Esophagus squamous epithelium (tissue), 5 donors: Measurements from ENCODE around the gene ZMYM2. TPM values are rescaled to one million over a fixed set of nuclear protein-coding genes. Genes with fewer than 3 reads are reported as not detected.
A peak's percentile ranks its signal among the peaks of the same experiment; 100 is the strongest.

ENCODE experiments used
- DNase-seq: peaks from one replicate; lab custom pipeline; 2025; lab: John Stamatoyannopoulos, UW
- H3K27ac ChIP-seq, 4 donors: fragments of 200-600 bp; sonication (generic); one replicate each; pipeline ENCODE4 v1.5.1; 2016 to 2019; ENCODE audit warnings: mild to moderate bottlenecking in 1 of 4
- H3K27me3 ChIP-seq, 4 donors: fragments of 200-600 bp; sonication (generic); 1 replicate in 3 of 4; 2 replicates in 1 of 4; pipeline versions ENCODE4 v1.5.1 to v1.6.0; 2017 to 2021; ENCODE audit warnings: antibody characterized with exemption in 1 of 4
- H3K36me3 ChIP-seq, 3 donors: fragments of 200-600 bp; sonication (generic); one replicate each; pipeline ENCODE4 v1.5.1; 2016 to 2019
- H3K4me1 ChIP-seq, 3 donors: fragments of 200-600 bp; sonication (generic); one replicate each; pipeline ENCODE4 v1.5.1; 2017 to 2019
- H3K4me3 ChIP-seq, 4 donors: fragments of 200-600 bp; sonication (generic); 1 replicate in 3 of 4; 2 replicates in 1 of 4; pipeline ENCODE4 v1.5.1; 2016 to 2019; ENCODE audit warnings: mild to moderate bottlenecking in 2 of 4, moderate library complexity in 1 of 4
- H3K9me3 ChIP-seq, 3 donors: fragments of 200-600 bp; sonication (generic); one replicate each; pipeline ENCODE4 v1.5.1; 2016 to 2019
- POLR2A ChIP-seq, 4 donors: fragments of 450-650 bp; IDR thresholded peaks; one replicate each; pipeline ENCODE4 v1.6.1; 2017; ENCODE audit warnings: antibody characterized with exemption in 4 of 4, mild to moderate bottlenecking in 4 of 4, moderate library complexity in 3 of 4
- WGBS, 2 donors: methylation state at CpG; one replicate each; pipeline ENCODE4 v1.1.5; 2018; 5-methylcytosine and 5-hydroxymethylcytosine counted together
- intact Hi-C: fragments of 100-400 bp; cut with DNase I; formaldehyde crosslinking; loops from one replicate; pipeline ENCODE4 v1.15.0; 2022
- total RNA-seq, 4 donors: library from RNA; depleted of rRNA; stranded (reverse); fragments of >200 nt; gene quantifications; one replicate each; pipeline ENCODE4 v1.1.0, GENCODE V29; 2016
- TF ChIP-seq, protein P1 (sequence below), 6 experiments: fragments of 450-650 bp in 4 of 6; fragments of 200-600 bp in 2 of 6; sonication (generic) in 2 of 6; IDR thresholded peaks; one replicate each; pipeline ENCODE4 v1.5.1; 2016 to 2019; ENCODE audit warnings: antibody characterized with exemption in 6 of 6, mild to moderate bottlenecking in 4 of 6, moderate library complexity in 4 of 6
- donor health status: DM: yes; HTN: yes; CAD: no.

ZMYM2 gene
- total RNA-seq, 4 donors from 2014 or later = 36.4 to 76.5 (median 46.9) TPM

DNA sequence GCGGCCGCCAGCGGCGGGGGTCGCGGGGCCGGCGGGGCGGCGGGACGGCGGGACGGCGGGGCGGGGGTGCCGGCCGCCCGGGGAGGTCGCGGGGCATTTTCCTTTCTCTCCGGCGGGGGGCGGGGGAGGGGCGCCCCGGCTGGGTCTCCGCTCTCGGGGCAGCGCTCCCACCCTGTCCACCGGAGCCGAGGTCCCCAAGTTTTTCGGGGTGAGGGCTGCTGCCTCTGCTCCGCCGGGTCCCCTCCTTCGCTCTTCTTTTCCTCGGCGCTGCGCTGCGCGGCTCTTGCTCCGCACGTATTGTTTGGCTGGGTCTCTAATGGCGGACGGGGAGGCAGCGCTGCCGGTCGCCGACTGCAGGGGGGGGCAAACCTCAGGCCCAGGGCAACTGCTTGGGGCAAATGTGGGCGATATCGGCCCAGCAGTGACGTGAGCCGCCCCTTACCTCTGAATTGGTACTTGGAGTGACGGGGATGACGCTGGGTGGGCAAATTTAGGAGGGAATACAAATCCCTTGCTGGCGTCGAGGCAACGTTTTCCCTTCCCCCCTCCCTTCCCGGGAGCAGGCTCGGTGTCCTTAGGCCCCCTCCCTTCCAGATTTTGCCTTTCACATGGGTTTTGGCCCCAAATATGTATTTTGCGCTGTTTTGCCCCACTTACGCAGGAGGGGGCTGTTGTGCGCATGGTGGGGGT, 759 bp downstream of the ZMYM2 start:
- 0 to 1% methylated on average over 8 to 11 of the region's 61 CpGs for WGBS, 2 donors

DNA sequence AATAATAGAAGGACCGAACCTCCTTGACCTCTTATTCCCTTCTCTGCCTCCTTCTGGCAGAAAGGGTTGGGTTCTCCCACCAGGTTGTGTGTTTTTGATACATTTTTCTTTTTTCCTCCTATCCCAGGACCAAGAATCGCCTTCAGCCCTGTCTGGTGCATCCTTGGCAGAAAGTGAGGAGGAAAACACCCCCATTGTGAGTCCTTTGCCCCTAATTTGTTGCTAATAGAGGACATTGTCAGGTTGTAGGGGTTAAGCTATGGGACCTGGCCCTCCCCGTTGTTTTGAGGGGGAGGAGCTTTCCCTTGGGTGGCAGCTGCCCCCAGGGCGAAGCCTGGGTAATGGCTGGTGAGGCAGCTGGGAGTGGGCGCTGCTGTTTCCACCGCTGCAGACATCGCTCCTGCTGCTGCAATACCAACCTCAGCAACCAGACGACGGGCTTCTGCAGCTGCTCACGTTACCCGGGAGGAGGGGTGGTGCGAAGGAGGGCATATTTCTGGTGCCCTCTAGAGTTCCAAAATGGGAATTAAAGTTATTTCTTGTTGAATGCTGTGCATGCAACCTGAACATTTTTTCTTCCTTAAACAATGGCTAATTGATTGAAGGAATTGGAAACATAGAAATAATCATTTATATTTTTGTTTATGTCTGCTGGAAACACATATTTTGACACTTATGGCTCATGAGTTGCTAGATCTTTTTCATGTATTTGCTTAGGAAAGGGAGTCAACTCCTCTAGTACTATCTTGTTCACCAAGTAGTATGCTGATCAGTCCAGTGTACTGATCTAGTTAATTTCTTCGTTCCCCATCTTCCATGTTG, 1.5 kb downstream of the ZMYM2 start:
- DNase-seq = peak; percentile 73
- H3K27ac ChIP-seq = peak overlapping the region; percentile 98 to 99 (median 99)
- WGBS, 2 donors = 1 to 3% methylated on average over 7 to 13 of the region's 13 CpGs
- no peaks in the 10 kb centered on the region for H3K27me3 ChIP-seq
- peaks cover 0 to 32% (median 0%) of the 10 kb centered on the region in 3 donors for H3K36me3 ChIP-seq
- peak overlapping the region; percentile 71 to 93 (median 93) for H3K4me3 ChIP-seq
- H3K9me3 ChIP-seq = no peaks in the 10 kb centered on the region
- TF ChIP-seq, protein P1, sequence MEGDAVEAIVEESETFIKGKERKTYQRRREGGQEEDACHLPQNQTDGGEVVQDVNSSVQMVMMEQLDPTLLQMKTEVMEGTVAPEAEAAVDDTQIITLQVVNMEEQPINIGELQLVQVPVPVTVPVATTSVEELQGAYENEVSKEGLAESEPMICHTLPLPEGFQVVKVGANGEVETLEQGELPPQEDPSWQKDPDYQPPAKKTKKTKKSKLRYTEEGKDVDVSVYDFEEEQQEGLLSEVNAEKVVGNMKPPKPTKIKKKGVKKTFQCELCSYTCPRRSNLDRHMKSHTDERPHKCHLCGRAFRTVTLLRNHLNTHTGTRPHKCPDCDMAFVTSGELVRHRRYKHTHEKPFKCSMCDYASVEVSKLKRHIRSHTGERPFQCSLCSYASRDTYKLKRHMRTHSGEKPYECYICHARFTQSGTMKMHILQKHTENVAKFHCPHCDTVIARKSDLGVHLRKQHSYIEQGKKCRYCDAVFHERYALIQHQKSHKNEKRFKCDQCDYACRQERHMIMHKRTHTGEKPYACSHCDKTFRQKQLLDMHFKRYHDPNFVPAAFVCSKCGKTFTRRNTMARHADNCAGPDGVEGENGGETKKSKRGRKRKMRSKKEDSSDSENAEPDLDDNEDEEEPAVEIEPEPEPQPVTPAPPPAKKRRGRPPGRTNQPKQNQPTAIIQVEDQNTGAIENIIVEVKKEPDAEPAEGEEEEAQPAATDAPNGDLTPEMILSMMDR (IDR thresholded peaks at IDR 0.05) = peak; percentile 91 to 97 (median 94)
- peak in 2 of 4 donors; percentile 30 to 67 for TF ChIP-seq POLR2A (IDR thresholded peaks at IDR 0.05)
- intact Hi-C loops = no loop called here
- H3K4me1 ChIP-seq = peaks cover 4 to 60% (median 30%) of the 10 kb centered on the region in 3 donors

More for the DNA sequence above, 759 bp downstream of the ZMYM2 start:
- Histone ChIP-seq H3K4me1 (peaks cover 4 to 59% (median 30%) of the 10 kb centered on the region in 3 donors), H3K27ac (peak overlapping the region; percentile 98 to 99 (median 99)), H3K36me3 (peaks cover 0 to 26% (median 0%) of the 10 kb centered on the region in 3 donors), H3K4me3 (peak overlapping the region; percentile 71 to 93 (median 93)), H3K9me3 (no peaks in the 10 kb centered on the region), H3K27me3 (no peaks in the 10 kb centered on the region)
- intact Hi-C loops = no loop called here
- no peak for TF ChIP-seq POLR2A (IDR thresholded peaks at IDR 0.05)
- TF ChIP-seq, protein P1 (IDR thresholded peaks at IDR 0.05) = peak in 4 of 6 experiments; percentile 11 to 32 (median 20)
- DNase-seq = peak; percentile 7

DNA sequence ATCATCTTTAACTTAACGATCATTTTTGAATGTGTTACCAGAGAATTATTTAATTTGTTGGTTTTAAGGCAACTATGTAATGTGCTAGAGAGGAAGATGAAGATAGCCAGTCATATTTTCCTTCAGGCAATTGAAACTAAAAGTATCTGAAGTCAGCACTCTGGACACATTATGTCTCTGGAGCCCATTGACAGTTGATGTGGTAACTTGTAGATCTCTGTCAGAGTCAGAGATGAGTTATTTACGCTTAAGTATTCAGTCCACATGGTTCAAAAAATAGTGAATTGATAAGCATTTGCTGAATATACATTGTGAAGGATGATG, 2.1 kb downstream of the ZMYM2 start:
- DNase-seq = no peak
- TF ChIP-seq POLR2A (IDR thresholded peaks at IDR 0.05) = no peak
- TF ChIP-seq, protein P1 (IDR thresholded peaks at IDR 0.05) = no peak
- Histone ChIP-seq H3K9me3 (no peaks in the 10 kb centered on the region), H3K27ac (peak overlapping the region in 3 of 4 donors; percentile 98 to 99 (median 99)), H3K4me1 (peaks cover 4 to 60% (median 30%) of the 10 kb centered on the region in 3 donors), H3K36me3 (peaks cover 0 to 38% (median 0%) of the 10 kb centered on the region in 3 donors), H3K27me3 (no peaks in the 10 kb centered on the region), H3K4me3 (peak overlapping the region in 3 of 4 donors; percentile 93)
- intact Hi-C loops = no loop called here
- 33 to 38% methylated on average over 2 of the region's 2 CpGs for WGBS, 2 donors

DNA sequence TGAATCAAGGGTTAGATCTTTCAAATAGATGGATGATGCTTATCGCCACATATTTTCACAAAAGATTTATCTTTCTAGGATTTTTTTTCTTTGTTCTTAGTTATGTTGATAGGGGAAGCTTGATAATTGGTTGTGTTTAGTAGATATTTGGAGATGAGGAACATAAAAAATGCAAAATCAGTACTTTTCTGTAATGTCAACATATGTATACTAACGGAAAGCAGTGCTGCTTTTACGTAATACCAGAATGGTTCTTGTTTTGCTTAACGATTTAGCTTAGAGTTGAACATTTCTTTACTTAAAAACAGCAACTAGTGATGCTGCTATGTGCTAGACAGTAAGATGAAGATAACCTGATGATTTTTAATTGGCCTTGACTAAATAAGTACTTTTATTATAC, 3.0 kb downstream of the ZMYM2 start:
- WGBS, 2 donors = 45 to 47% methylated on average over 4 of the region's 4 CpGs
- Histone ChIP-seq H3K27me3 (no peaks in the 10 kb centered on the region), H3K9me3 (no peaks in the 10 kb centered on the region), H3K4me3 (peak overlapping the region in 1 of 4 donors; percentile 4), H3K36me3 (peaks cover 0 to 47% (median 0%) of the 10 kb centered on the region in 3 donors), H3K4me1 (peaks cover 4 to 60% (median 30%) of the 10 kb centered on the region in 3 donors), H3K27ac (peak overlapping the region in 1 of 4 donors; percentile 36)
- intact Hi-C loops = no loop called here
- no peak for DNase-seq
- TF ChIP-seq, protein P1 (IDR thresholded peaks at IDR 0.05) = no peak
- TF ChIP-seq POLR2A (IDR thresholded peaks at IDR 0.05) = no peak
